HEK293T (cell line): ENCODE measurements around the gene ANXA3.

ENCODE experiments used
- CTCF ChIA-PET: fragments of 350-600 bp; formaldehyde crosslinking; extraction: SDS; loops from one replicate; lab custom pipeline; 2021; ENCODE audit warnings: antibody characterized with exemption, inconsistent platforms; lab: Yijun Ruan, JAX
- POLR2A ChIA-PET: fragments of 350-600 bp; formaldehyde crosslinking; extraction: SDS; loops from one replicate; lab custom pipeline; 2020; ENCODE audit warnings: antibody characterized with exemption, inconsistent platforms; lab: Yijun Ruan, JAX
- DNase-seq: peaks from one replicate; pipeline ENCODE4 v3.0.0; 2012; ENCODE audit warnings: mixed read lengths; ENCODE audit errors: extremely low spot score
- ARNT ChIP-seq: fragments of 450-650 bp; IDR thresholded peaks from 2 replicates; pipeline ENCODE4 v1.6.1; 2017; ENCODE audit warnings: mild to moderate bottlenecking
- BHLHE40 ChIP-seq: fragments of 450-650 bp; IDR thresholded peaks from 2 replicates; pipeline ENCODE4 v1.6.1; 2016; ENCODE audit warnings: mild to moderate bottlenecking, moderate library complexity, borderline replicate concordance
- CTBP1 ChIP-seq: fragments of 450-650 bp; IDR thresholded peaks from 2 replicates; pipeline ENCODE4 v1.6.1; 2016; ENCODE audit warnings: borderline replicate concordance
- ELF4 ChIP-seq: fragments of 450-650 bp; IDR thresholded peaks from 2 replicates; pipeline ENCODE4 v1.6.1; 2017; ENCODE audit warnings: antibody characterized with exemption
- FOXA1 ChIP-seq: fragments of 450-650 bp; IDR thresholded peaks from 2 replicates; pipeline ENCODE4 v1.6.1; 2016; ENCODE audit warnings: mild to moderate bottlenecking
- FOXK2 ChIP-seq: fragments of 450-650 bp; IDR thresholded peaks from 2 replicates; pipeline ENCODE4 v1.6.1; 2016; ENCODE audit warnings: mild to moderate bottlenecking
- FOXM1 ChIP-seq: fragments of 450-650 bp; IDR thresholded peaks from 2 replicates; pipeline ENCODE4 v1.6.1; 2017; ENCODE audit warnings: mild to moderate bottlenecking, borderline replicate concordance
- HDGF ChIP-seq: fragments of 450-650 bp; IDR thresholded peaks from 2 replicates; pipeline ENCODE4 v1.6.1; 2017; ENCODE audit warnings: antibody characterized with exemption, borderline replicate concordance
- L3MBTL2 ChIP-seq: fragments of 450-650 bp; conservative IDR thresholded peaks from 2 replicates; pipeline ENCODE4 v1.6.1; 2016; ENCODE audit warnings: mild to moderate bottlenecking
- LEF1 ChIP-seq: fragments of 450-650 bp; IDR thresholded peaks from 2 replicates; pipeline ENCODE4 v1.6.1; 2017; ENCODE audit warnings: mild to moderate bottlenecking, borderline replicate concordance
- NFRKB ChIP-seq: fragments of 450-650 bp; IDR thresholded peaks from 2 replicates; pipeline ENCODE4 v1.6.1; 2016; ENCODE audit warnings: mild to moderate bottlenecking, moderate library complexity
- PKNOX1 ChIP-seq: fragments of 450-650 bp; IDR thresholded peaks from 2 replicates; pipeline ENCODE4 v1.6.1; 2016
- SP1 ChIP-seq: fragments of 450-650 bp; IDR thresholded peaks from 2 replicates; pipeline ENCODE4 v1.6.1; 2017
- SUZ12 ChIP-seq: fragments of 450-650 bp; IDR thresholded peaks from 2 replicates; pipeline ENCODE4 v1.6.1; 2016; ENCODE audit warnings: mild to moderate bottlenecking
- TARDBP ChIP-seq: fragments of 450-650 bp; IDR thresholded peaks from 2 replicates; pipeline ENCODE4 v1.6.1; 2016
- ZNF384 ChIP-seq: fragments of 450-650 bp; IDR thresholded peaks from 2 replicates; pipeline ENCODE4 v1.6.1; 2016

Gene ANXA3

GRCh38 chr4:78529569-78530209, 21.9 kb upstream of the ANXA3 start:
- POLR2A ChIA-PET = no interaction called here
- no peak for TF ChIP-seq HDGF
- TF ChIP-seq ARNT = no peak
- TF ChIP-seq ELF4 = no peak
- no peak for TF ChIP-seq TARDBP
- TF ChIP-seq PKNOX1 = no peak
- TF ChIP-seq SP1 = no peak
- no peak for TF ChIP-seq SUZ12
- CTCF ChIA-PET = no interaction called here

DNA sequence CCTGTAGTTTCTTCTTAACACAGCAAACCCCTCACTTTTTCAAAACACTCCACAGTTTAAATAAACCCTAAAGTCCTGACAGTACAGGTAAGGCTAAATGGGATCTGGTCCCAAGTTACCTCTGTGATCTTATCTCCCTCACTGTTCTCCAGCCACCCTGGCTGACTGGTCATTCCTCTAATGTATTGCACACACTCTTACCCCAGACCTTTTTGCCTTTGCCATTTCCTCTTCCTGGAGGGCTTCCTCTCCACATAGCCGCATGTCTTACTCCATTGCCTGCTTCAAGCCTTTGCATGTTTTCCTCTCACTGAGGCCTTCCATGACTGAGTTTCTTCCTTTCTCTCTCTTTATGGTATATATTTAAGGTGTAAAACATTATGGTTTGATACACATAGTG, 19.5 kb upstream of the ANXA3 start:
- TF ChIP-seq FOXA1 (no peak), FOXK2 (no peak), SUZ12 (no peak), SP1 (no peak), TARDBP (no peak), ARNT (no peak), LEF1 (no peak), FOXM1 (no peak), BHLHE40 (no peak), NFRKB (no peak), L3MBTL2 (no peak), CTBP1 (no peak), ELF4 (no peak), HDGF (no peak), ZNF384 (no peak), PKNOX1 (no peak)
- ChIA-PET POLR2A (no interaction called here), CTCF (no interaction called here)
- no peak for DNase-seq

More at GRCh38 chr4:78529569-78530209, 21.9 kb upstream of the ANXA3 start:
- no peak for DNase-seq

DNA sequence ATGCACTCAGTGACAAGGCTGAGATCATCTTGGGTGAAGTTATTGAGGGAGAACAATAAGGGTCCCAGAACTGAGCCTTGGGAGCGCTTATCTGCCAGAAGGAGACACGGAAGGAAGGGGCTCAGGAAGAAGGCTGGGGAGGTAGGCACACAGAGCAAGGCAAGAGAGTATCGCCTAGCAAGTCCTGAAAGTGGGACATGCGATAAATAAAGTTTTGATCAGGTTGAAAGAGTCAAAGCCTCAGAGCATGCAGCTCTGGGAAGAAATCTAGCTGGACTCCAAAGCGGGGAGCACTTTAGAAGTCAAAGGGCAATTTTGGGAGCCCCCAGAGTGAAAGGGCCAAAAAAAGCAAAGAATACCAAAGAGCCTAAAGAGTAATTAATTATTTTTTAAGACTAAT, 17.7 kb upstream of the ANXA3 start:
- DNase-seq = no peak
- CTCF ChIA-PET = no interaction called here
- POLR2A ChIA-PET = no interaction called here
- no peak for TF ChIP-seq TARDBP
- no peak for TF ChIP-seq ZNF384
- no peak for TF ChIP-seq SP1

DNA sequence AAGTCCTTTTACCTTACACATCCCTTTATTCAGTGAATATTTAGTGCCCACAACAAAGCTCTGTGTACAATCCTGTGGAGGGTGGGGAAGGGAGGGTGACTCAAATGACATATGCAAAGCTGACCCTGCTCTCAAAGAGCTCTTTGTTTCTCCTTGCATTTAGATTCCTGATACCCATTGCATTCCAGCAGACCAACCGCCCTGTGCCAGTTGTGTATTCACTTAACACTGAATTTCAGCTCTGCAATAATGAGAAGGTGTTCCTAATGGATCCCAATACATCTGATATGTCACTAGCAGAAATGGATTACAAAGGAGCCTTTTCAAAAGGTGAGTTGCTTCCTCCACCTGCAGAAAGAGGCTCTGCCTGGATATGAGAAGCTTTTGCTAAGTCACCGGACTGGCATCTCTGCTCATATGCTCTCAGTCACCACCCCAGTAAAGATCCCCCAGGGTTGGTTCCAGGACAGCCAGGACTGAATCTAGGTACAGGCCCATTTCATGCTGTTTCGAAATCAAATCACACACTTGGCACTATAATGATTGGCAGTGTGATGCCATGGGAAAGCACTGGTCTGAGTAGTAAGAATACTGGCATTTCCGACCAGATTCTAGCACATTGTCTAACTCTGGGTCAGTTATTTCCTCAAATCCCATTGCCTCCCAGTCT, 17.1 kb upstream of the ANXA3 start:
- no peak for TF ChIP-seq HDGF
- TF ChIP-seq LEF1 = no peak
- no peak for TF ChIP-seq ELF4
- no peak for TF ChIP-seq FOXK2
- TF ChIP-seq ZNF384 = no peak
- TF ChIP-seq L3MBTL2 = no peak
- TF ChIP-seq NFRKB = no peak
- no peak for TF ChIP-seq FOXM1
- no peak for TF ChIP-seq TARDBP
- TF ChIP-seq SP1 = no peak
- TF ChIP-seq BHLHE40 = no peak
- TF ChIP-seq CTBP1 = no peak
- no peak for TF ChIP-seq FOXA1
- TF ChIP-seq SUZ12 = no peak
- TF ChIP-seq ARNT = no peak
- TF ChIP-seq PKNOX1 = no peak
- ChIA-PET POLR2A (no interaction called here), CTCF (no interaction called here)
- no peak for DNase-seq

DNA sequence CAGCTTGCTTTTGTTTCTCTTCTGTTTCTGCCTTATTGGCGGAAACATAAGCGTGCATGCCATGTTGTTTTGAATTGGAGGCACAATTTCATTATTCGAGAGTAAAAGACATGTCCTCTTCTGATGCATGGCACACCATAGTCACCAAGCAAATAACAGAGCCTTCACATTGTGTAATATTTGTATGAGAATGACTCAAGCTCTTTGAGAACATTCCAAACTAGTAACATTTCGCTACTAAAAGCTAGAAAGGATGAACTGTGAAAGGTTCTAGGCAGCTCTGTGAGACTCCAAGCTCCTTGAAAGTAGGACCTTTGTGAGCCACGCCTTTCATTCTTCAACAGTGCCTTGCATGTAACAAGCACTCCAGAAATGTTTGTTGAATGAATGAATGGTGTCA, 9.2 kb upstream of the ANXA3 start:
- CTCF ChIA-PET = no interaction called here
- no peak for TF ChIP-seq PKNOX1
- TF ChIP-seq CTBP1 = no peak
- no peak for TF ChIP-seq NFRKB
- no peak for TF ChIP-seq FOXA1
- no peak for TF ChIP-seq TARDBP
- POLR2A ChIA-PET = no interaction called here
- no peak for DNase-seq

DNA sequence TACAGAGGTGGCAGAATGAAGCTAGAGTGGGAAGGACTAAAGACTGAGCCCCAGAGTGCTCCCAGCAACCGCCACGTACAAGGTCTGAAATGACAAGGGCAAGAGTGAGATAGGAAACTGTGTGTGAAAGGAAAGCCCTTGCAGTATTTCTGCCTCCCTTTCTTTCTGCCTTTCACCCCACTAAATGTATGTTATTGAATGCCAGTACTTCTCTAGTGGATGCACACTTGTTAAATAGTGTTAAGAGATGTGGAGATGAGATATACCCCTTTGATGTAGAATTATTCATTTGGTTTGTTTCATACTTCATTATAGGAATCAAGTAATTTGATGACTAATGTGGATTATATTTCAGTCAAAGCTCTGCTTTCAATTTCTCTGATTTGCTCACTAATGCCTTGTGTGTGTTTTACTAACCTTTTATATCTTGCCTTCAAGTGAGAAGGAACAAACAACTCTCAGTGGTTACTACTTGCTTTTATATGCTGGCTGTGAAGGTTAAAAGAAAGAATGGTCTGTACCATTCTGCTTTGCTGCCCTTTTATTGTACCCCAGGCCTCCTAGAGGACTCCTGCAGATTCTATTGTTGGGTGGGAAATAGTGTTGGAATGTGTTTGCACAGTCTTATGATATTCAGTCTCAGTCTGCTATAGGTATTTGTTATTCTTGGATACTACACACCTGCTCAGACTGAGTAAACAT, 8.0 kb upstream of the ANXA3 start:
- DNase-seq = no peak
- TF ChIP-seq TARDBP (no peak), ZNF384 (no peak), BHLHE40 (no peak), SP1 (no peak), ARNT (no peak), FOXM1 (no peak), FOXA1 (no peak), L3MBTL2 (no peak), ELF4 (no peak), LEF1 (no peak), PKNOX1 (no peak), HDGF (no peak), FOXK2 (no peak), CTBP1 (no peak), NFRKB (no peak), SUZ12 (no peak)
- ChIA-PET POLR2A (no interaction called here), CTCF (interaction anchor here (0.6 kb wide), 1 partner anchor 450 kb away, joined by 12 read pairs; no protein-coding TSS in a partner anchor)
